ENCODE data around the gene PATE3.

Gene PATE3

GRCh38 chr11:125778728-125779127 is 9.2 kb upstream of the PATE3 start, which contains the start of gene PATE2 (continued):
- TF ChIP-seq CSDC2 (CRISPR knock-in tag; IDR thresholded peaks at IDR 0.05) (no peak), CSRNP3 (CRISPR knock-in tag; IDR thresholded peaks at IDR 0.05) (no peak), ARNTL (CRISPR knock-in tag; IDR thresholded peaks at IDR 0.05; ENCODE audit: borderline replicate concordance, low read depth) (no peak), OSR1 (CRISPR knock-in tag; IDR thresholded peaks at IDR 0.05) (no peak), ZNF8 (CRISPR knock-in tag; IDR thresholded peaks at IDR 0.05) (no peak), TOX (CRISPR knock-in tag; IDR thresholded peaks at IDR 0.05; ENCODE audit: borderline replicate concordance) (no peak), ZFP3 (CRISPR knock-in tag; IDR thresholded peaks at IDR 0.05) (no peak), ISL1 (CRISPR knock-in tag; IDR thresholded peaks at IDR 0.05) (no peak), SNAI2 (CRISPR knock-in tag; IDR thresholded peaks at IDR 0.05) (no peak), ESRRG (CRISPR knock-in tag; IDR thresholded peaks at IDR 0.05) (no peak), ZC3H10 (CRISPR knock-in tag; IDR thresholded peaks at IDR 0.05) (no peak), RARB (CRISPR knock-in tag; IDR thresholded peaks at IDR 0.05) (no peak), ZFP30 (CRISPR knock-in tag; IDR thresholded peaks at IDR 0.05) (no peak)

GRCh38 chr11:125784678-125785077 is 3.2 kb upstream of the PATE3 start:
- ATAC-seq = no peak

More at GRCh38 chr11:125784678-125785077, 3.2 kb upstream of the PATE3 start:
- TF ChIP-seq ZNF70 (CRISPR knock-in tag; IDR thresholded peaks at IDR 0.05) (no peak), TCF4 (CRISPR knock-in tag; IDR thresholded peaks at IDR 0.05; ENCODE audit: borderline replicate concordance) (no peak), TSHZ2 (CRISPR knock-in tag; IDR thresholded peaks at IDR 0.05) (no peak), ARNTL (CRISPR knock-in tag; IDR thresholded peaks at IDR 0.05; ENCODE audit: borderline replicate concordance, low read depth) (no peak), OSR1 (CRISPR knock-in tag; IDR thresholded peaks at IDR 0.05) (no peak), ZNF565 (CRISPR knock-in tag; conservative IDR thresholded peaks at IDR 0.05; ENCODE audit: low read depth) (no peak), RARB (CRISPR knock-in tag; IDR thresholded peaks at IDR 0.05) (no peak), ZC3H10 (CRISPR knock-in tag; IDR thresholded peaks at IDR 0.05) (no peak), ZNF8 (CRISPR knock-in tag; IDR thresholded peaks at IDR 0.05) (no peak), PATZ1 (CRISPR knock-in tag; IDR thresholded peaks at IDR 0.05; ENCODE audit: borderline replicate concordance) (no peak), CSRNP3 (CRISPR knock-in tag; IDR thresholded peaks at IDR 0.05) (no peak), ISL1 (CRISPR knock-in tag; IDR thresholded peaks at IDR 0.05) (no peak), PPARA (CRISPR knock-in tag; IDR thresholded peaks at IDR 0.05; ENCODE audit: borderline replicate concordance) (no peak), POU6F1 (CRISPR knock-in tag; IDR thresholded peaks at IDR 0.05; ENCODE audit: borderline replicate concordance, low read depth) (no peak), TOX (CRISPR knock-in tag; IDR thresholded peaks at IDR 0.05; ENCODE audit: borderline replicate concordance) (no peak), GLIS3 (CRISPR knock-in tag; IDR thresholded peaks at IDR 0.05) (no peak), ZFP30 (CRISPR knock-in tag; IDR thresholded peaks at IDR 0.05) (no peak), CSDC2 (CRISPR knock-in tag; IDR thresholded peaks at IDR 0.05) (no peak)
